Embryonic facial prominence (tissue), 1 donor: ENCODE data around the gene TMEM125.

ENCODE experiments used
- DNase-seq: peaks from one replicate; pipeline ENCODE4 v3.0.0-alpha.2; 2016; ENCODE audit errors: extremely low spot score

The TMEM125 gene

GRCh38 chr1:43311521-43311920, 41.7 kb downstream of the TMEM125 start:
- no peak for DNase-seq

- DNase-seq, result no peak
These were observed 42.4 kb downstream of the TMEM125 start for GRCh38 chr1:43312212-43312623.

- DNase-seq, result no peak
These were observed 43.1 kb downstream of the TMEM125 start for GRCh38 chr1:43312663-43313515.

- DNase-seq, result no peak
These were observed 44.0 kb downstream of the TMEM125 start for GRCh38 chr1:43313771-43314170.

GRCh38 chr1:43314233-43314632, 44.5 kb downstream of the TMEM125 start:
- DNase-seq, result no peak

GRCh38 chr1:43315481-43315880, 45.7 kb downstream of the TMEM125 start:
- no peak for DNase-seq

GRCh38 chr1:43315963-43316737, 46.4 kb downstream of the TMEM125 start:
- no peak for DNase-seq

- DNase-seq, result no peak
These were observed 47.1 kb downstream of the TMEM125 start for GRCh38 chr1:43316738-43317520.

GRCh38 chr1:43317817-43318471, 48.2 kb downstream of the TMEM125 start:
- no peak for DNase-seq

- no peak for DNase-seq
These were observed 49.0 kb downstream of the TMEM125 start for GRCh38 chr1:43318831-43319230.

- no peak for DNase-seq
These were observed 49.5 kb downstream of the TMEM125 start for GRCh38 chr1:43319288-43319687.

- no peak for DNase-seq
These were observed 50.0 kb downstream of the TMEM125 start for GRCh38 chr1:43319766-43320165.

- DNase-seq, result no peak
These were observed 51.6 kb downstream of the TMEM125 start for GRCh38 chr1:43321331-43321891.

- no peak for DNase-seq
These were observed 52.7 kb downstream of the TMEM125 start for GRCh38 chr1:43322506-43322905.
